Keratinocyte (primary cell): Measurements from ENCODE around the gene SRP14. TPM values are rescaled to one million over a fixed set of nuclear protein-coding genes. Genes with fewer than 3 reads are reported as not detected.

ENCODE experiments used
- DNase-seq: peaks from one replicate; pipeline ENCODE4 v3.0.0-alpha.2; 2011; ENCODE audit warnings: low read depth, missing footprints, low spot score
- FAIRE-seq: peaks from 2 replicates; lab custom pipeline; 2011; peaks lifted over from hg19 to GRCh38; lab: Jason Lieb, UNC
- H2AFZ ChIP-seq: 2 replicates; pipeline ENCODE4 v1.6.0; 2012; ENCODE audit warnings: low read length, control low read depth, inconsistent platforms; ENCODE audit not compliant: control insufficient read depth
- H3K27ac ChIP-seq: 2 replicates; pipeline ENCODE4 v1.5.1; 2011; ENCODE audit warnings: low read length; ENCODE audit not compliant: control insufficient read depth, insufficient read depth
- H3K27me3 ChIP-seq: 3 replicates; pipeline ENCODE4 v1.6.0; 2011; ENCODE audit warnings: low read length; ENCODE audit not compliant: control insufficient read depth, insufficient read depth; ENCODE audit errors: extremely low read depth
- H3K36me3 ChIP-seq, 2 experiments: 2 replicates in 1 of 2; 3 replicates in 1 of 2; pipeline ENCODE4 v1.5.1; 2011; ENCODE audit warnings: low read length in 2 of 2, mild to moderate bottlenecking in 1 of 2; ENCODE audit not compliant: control insufficient read depth in 2 of 2, insufficient read depth in 2 of 2; ENCODE audit errors: extremely low read depth in 1 of 2
- H3K4me1 ChIP-seq: 3 replicates; pipeline ENCODE4 v1.5.1; 2011; ENCODE audit warnings: low read length; ENCODE audit not compliant: control insufficient read depth, insufficient read depth; ENCODE audit errors: extremely low read depth
- H3K4me2 ChIP-seq: 3 replicates; pipeline ENCODE4 v1.6.0; 2011; ENCODE audit warnings: low read depth, low read length; ENCODE audit not compliant: control insufficient read depth, insufficient read depth; ENCODE audit errors: extremely low read depth
- H3K4me3 ChIP-seq, 3 experiments: fragments of 200-600 bp in 1 of 3; sonication (generic) in 1 of 3; 2 replicates in 2 of 3; 3 replicates in 1 of 3; pipeline ENCODE4 v1.5.1; 2011 to 2016; ENCODE audit warnings: low read length in 3 of 3, mild to moderate bottlenecking in 3 of 3, control low read depth in 2 of 3, inconsistent platforms in 1 of 3, low read depth in 1 of 3, mixed read lengths in 1 of 3, mixed run types in 1 of 3, moderate library complexity in 1 of 3; ENCODE audit not compliant: control insufficient read depth in 2 of 3, insufficient read depth in 2 of 3; ENCODE audit errors: extremely low read depth in 1 of 3
- H3K79me2 ChIP-seq: 2 replicates; pipeline ENCODE4 v1.6.0; 2012; ENCODE audit warnings: low read length; ENCODE audit not compliant: control insufficient read depth, insufficient read depth
- H3K9ac ChIP-seq: 3 replicates; pipeline ENCODE4 v1.6.0; 2011; ENCODE audit warnings: low read length; ENCODE audit not compliant: control insufficient read depth, insufficient read depth; ENCODE audit errors: extremely low read depth
- H3K9me1 ChIP-seq: 3 replicates; pipeline ENCODE4 v1.6.0; 2011; ENCODE audit warnings: low read length; ENCODE audit not compliant: control insufficient read depth, insufficient read depth; ENCODE audit errors: extremely low read depth
- H3K9me3 ChIP-seq: 2 replicates; pipeline ENCODE4 v1.5.1; 2012; ENCODE audit warnings: low read depth, low read length; ENCODE audit not compliant: control insufficient read depth
- H4K20me1 ChIP-seq: 3 replicates; pipeline ENCODE4 v1.6.0; 2011; ENCODE audit warnings: low read length; ENCODE audit not compliant: control insufficient read depth, insufficient read depth; ENCODE audit errors: extremely low read depth
- CTCF ChIP-seq, 3 experiments: IDR thresholded peaks in 1 of 3; conservative IDR thresholded peaks in 1 of 3; optimal IDR thresholded peaks in 1 of 3; 2 replicates in 2 of 3; 3 replicates in 1 of 3; pipeline versions ENCODE3 to v1.5.1; 2011; ENCODE audit warnings: low read length in 3 of 3, mild to moderate bottlenecking in 3 of 3, moderate library complexity in 2 of 3, control low read depth in 1 of 3, inconsistent platforms in 1 of 3; ENCODE audit not compliant: insufficient read depth in 2 of 3; ENCODE audit errors: extremely low read depth in 1 of 3
- EZH2 ChIP-seq: IDR thresholded peaks from one replicate; pipeline ENCODE4 v1.6.1; 2012; ENCODE audit warnings: inconsistent platforms, mild to moderate bottlenecking, low read length, moderate library complexity
- dilution Hi-C: fragments of 300-500 bp; cut with MboI; formaldehyde crosslinking; loops from one replicate; pipeline ENCODE4 v1.7.0; 2020; ENCODE audit warnings: low sequenced_read_pairs; ENCODE audit not compliant: extremely low pct_ligation_motif_present
- polyA plus RNA-seq, 5 experiments: library from polyadenylated mRNA; depleted of rRNA in 3 of 5; stranded (reverse) in 3 of 5; stranded (forward) in 1 of 5; unstranded in 1 of 5; fragments of >200 nt; gene quantifications; 1 replicate in 1 of 5; 2 replicates in 3 of 5; 3 replicates in 1 of 5; pipeline versions ENCODE4 v1.2.1 to v1.2.3, GENCODE V29; 2011 to 2012; ENCODE audit warnings: missing spikeins in 2 of 5, low read depth in 1 of 5, low replicate concordance in 1 of 5

Gene SRP14
- polyA plus RNA-seq, 1 donor (not counting 4 experiments of a cell fraction or from before 2014, with no cell fraction given): 407 TPM

- Histone ChIP-seq H4K20me1 (no peaks in the 10 kb centered on the region), H3K9me3 (no peaks in the 10 kb centered on the region), H3K4me3 (peak overlapping the region in 1 of 3 experiments; percentile 38), H3K9ac (no peak overlapping the region), H3K4me2 (peak overlapping the region; percentile 56), H3K9me1 (no peaks in the 10 kb centered on the region), H2AFZ (no peak overlapping the region), H3K36me3 (no peaks in the 10 kb centered on the region), H3K27ac (no peak overlapping the region), H3K27me3 (peaks cover 21% of the 10 kb centered on the region), H3K4me1 (peaks cover 11% of the 10 kb centered on the region), H3K79me2 (no peaks in the 10 kb centered on the region)
- DNase-seq (no peak), FAIRE-seq (no peak)
- TF ChIP-seq EZH2 (no peak), CTCF (optimal IDR thresholded peaks at IDR 0.05 in 1 of 3, IDR thresholded peaks at IDR 0.05 in 1 of 3, conservative IDR thresholded peaks at IDR 0.05 in 1 of 3; ENCODE audit: extremely low read depth in 1 of 3, insufficient read depth in 2 of 3, low read length in 3 of 3) (peak in 1 of 3 experiments; percentile 32)
- dilution Hi-C loops: no loop called here
These were observed 45.7 kb upstream of the SRP14 start for GRCh38 chr15:40084650-40085049.

GRCh38 chr15:40082195-40082883 is 43.4 kb upstream of the SRP14 start:
- no peaks in the 10 kb centered on the region for H3K9me1 ChIP-seq
- H4K20me1 ChIP-seq: no peaks in the 10 kb centered on the region
- no peaks in the 10 kb centered on the region for H3K36me3 ChIP-seq
- peaks cover 11% of the 10 kb centered on the region for H3K4me1 ChIP-seq
- no peak overlapping the region for H3K4me3 ChIP-seq
- H3K27me3 ChIP-seq: peaks cover 21% of the 10 kb centered on the region
- dilution Hi-C loops: no loop called here
- H3K9me3 ChIP-seq: no peaks in the 10 kb centered on the region
- no peak overlapping the region for H2AFZ ChIP-seq
- no peak for FAIRE-seq
- H3K79me2 ChIP-seq: no peaks in the 10 kb centered on the region
- H3K27ac ChIP-seq: no peak overlapping the region
- H3K4me2 ChIP-seq: peak overlapping the region; percentile 58
- TF ChIP-seq CTCF (optimal IDR thresholded peaks at IDR 0.05 in 1 of 3, IDR thresholded peaks at IDR 0.05 in 1 of 3, conservative IDR thresholded peaks at IDR 0.05 in 1 of 3; ENCODE audit: extremely low read depth in 1 of 3, insufficient read depth in 2 of 3, low read length in 3 of 3) (no peak), EZH2 (no peak)
- no peak overlapping the region for H3K9ac ChIP-seq
- DNase-seq: no peak
